Trophoblast cell (in vitro differentiated cells and primary cell): ENCODE data around the gene GOLPH3L.
"Not testable (repeated sequence)": the region's sequence is repeated elsewhere in the genome, so short reads cannot be mapped to it uniquely, and the experiment has no call there.

Experiments used
- DNase-seq, 2 donors: peaks; one replicate each; pipeline ENCODE4 v3.0.0-alpha.2; 2016
- H2AFZ ChIP-seq: 2 replicates; pipeline ENCODE4 v1.6.1; 2013; ENCODE audit warnings: low read length, moderate library complexity, mild to moderate bottlenecking; ENCODE audit not compliant: insufficient read depth, poor library complexity
- H2AK5ac ChIP-seq: 2 replicates; pipeline ENCODE4 v1.6.1; 2013; ENCODE audit warnings: mild to moderate bottlenecking, low read length
- H2BK120ac ChIP-seq: 2 replicates; pipeline ENCODE4 v1.6.1; 2013; ENCODE audit warnings: low read length, mild to moderate bottlenecking, moderate library complexity; ENCODE audit not compliant: insufficient read depth, poor library complexity
- H2BK12ac ChIP-seq: 2 replicates; pipeline ENCODE4 v1.6.1; 2013; ENCODE audit warnings: mild to moderate bottlenecking, low read length, moderate library complexity
- H2BK5ac ChIP-seq: 2 replicates; pipeline ENCODE4 v1.6.1; 2013; ENCODE audit warnings: low read length, low read depth, moderate library complexity, mild to moderate bottlenecking; ENCODE audit not compliant: poor library complexity
- H3K14ac ChIP-seq: 2 replicates; pipeline ENCODE4 v1.6.1; 2013; ENCODE audit warnings: mild to moderate bottlenecking, low read length
- H3K18ac ChIP-seq: 2 replicates; pipeline ENCODE4 v1.6.1; 2013; ENCODE audit warnings: mild to moderate bottlenecking, low read length
- H3K23ac ChIP-seq: 2 replicates; pipeline ENCODE4 v1.6.1; 2013; ENCODE audit warnings: low read length
- H3K27ac ChIP-seq: 2 replicates; pipeline ENCODE4 v1.5.1; 2013; ENCODE audit warnings: low read depth, mild to moderate bottlenecking, inconsistent platforms, low read length, moderate library complexity
- H3K27me3 ChIP-seq: 2 replicates; pipeline ENCODE4 v1.6.1; 2013; ENCODE audit warnings: inconsistent platforms, mild to moderate bottlenecking, low read length, moderate library complexity; ENCODE audit not compliant: insufficient read depth
- H3K36me3 ChIP-seq, 2 experiments: 1 replicate in 1 of 2; 2 replicates in 1 of 2; pipeline ENCODE4 v1.6.1; 2013; ENCODE audit warnings: low read length in 2 of 2, mild to moderate bottlenecking in 2 of 2, moderate library complexity in 1 of 2; ENCODE audit not compliant: insufficient read depth in 2 of 2, control insufficient read depth in 1 of 2
- H3K4ac ChIP-seq: 2 replicates; pipeline ENCODE4 v1.6.1; 2013; ENCODE audit warnings: low read depth, mild to moderate bottlenecking, low read length, moderate library complexity
- H3K4me1 ChIP-seq, 2 experiments: 1 replicate in 1 of 2; 2 replicates in 1 of 2; pipeline ENCODE4 v1.6.1; 2013; ENCODE audit warnings: low read length in 2 of 2, mild to moderate bottlenecking in 2 of 2, moderate library complexity in 1 of 2; ENCODE audit not compliant: insufficient read depth in 2 of 2, control insufficient read depth in 1 of 2
- H3K4me2 ChIP-seq: 2 replicates; pipeline ENCODE4 v1.6.1; 2013; ENCODE audit warnings: inconsistent platforms, mild to moderate bottlenecking, low read length, moderate library complexity
- H3K4me3 ChIP-seq: 2 replicates; pipeline ENCODE4 v1.5.1; 2013; ENCODE audit warnings: mild to moderate bottlenecking, low read depth, low read length, inconsistent platforms
- H3K79me1 ChIP-seq: one replicate; pipeline ENCODE4 v1.6.1; 2013; ENCODE audit warnings: low read length
- H3K79me2 ChIP-seq: 2 replicates; pipeline ENCODE4 v1.6.1; 2013; ENCODE audit warnings: low read length, mild to moderate bottlenecking; ENCODE audit not compliant: control insufficient read depth, insufficient read depth, poor library complexity
- H3K9ac ChIP-seq: 2 replicates; pipeline ENCODE4 v1.6.1; 2013; ENCODE audit warnings: mild to moderate bottlenecking, low read length
- H3K9me3 ChIP-seq: 2 replicates; pipeline ENCODE4 v1.6.1; 2013; ENCODE audit warnings: low read depth, mild to moderate bottlenecking, control low read depth, inconsistent platforms, low read length; ENCODE audit not compliant: insufficient read depth
- H4K12ac ChIP-seq: 2 replicates; pipeline ENCODE4 v1.6.1; 2013; ENCODE audit warnings: low read depth, mild to moderate bottlenecking, low read length, moderate library complexity
- H4K8ac ChIP-seq: 2 replicates; pipeline ENCODE4 v1.6.1; 2013; ENCODE audit warnings: low read depth, mild to moderate bottlenecking, low read length, moderate library complexity
- H4K91ac ChIP-seq: one replicate; pipeline ENCODE4 v1.6.1; 2013; ENCODE audit warnings: low read depth, mild to moderate bottlenecking, low read length, moderate library complexity
- WGBS: extraction: QIAGEN DNeasy Blood & Tissue Kit; methylation state at CpG from one replicate; pipeline ENCODE4 v1.1.7; 2013; ENCODE audit warnings: missing lambda C conversion rate; ENCODE audit not compliant: insufficient read length, insufficient coverage; ENCODE audit errors: extremely low coverage; 5-methylcytosine and 5-hydroxymethylcytosine counted together

Gene GOLPH3L

GRCh38 chr1:150662811-150663210 lies 34.1 kb downstream of the GOLPH3L start:
- H2BK120ac ChIP-seq = no peak overlapping the region
- no peak overlapping the region for H3K23ac ChIP-seq
- no peak overlapping the region for H3K4me3 ChIP-seq
- no peaks in the 10 kb centered on the region for H3K79me2 ChIP-seq
- H4K8ac ChIP-seq = no peak overlapping the region
- no peak overlapping the region for H2BK5ac ChIP-seq
- H3K9me3 ChIP-seq = no peaks in the 10 kb centered on the region
- no peaks in the 10 kb centered on the region for H3K79me1 ChIP-seq
- DNase-seq = no peak
- H3K4me1 ChIP-seq = no peaks in the 10 kb centered on the region
- H4K91ac ChIP-seq = no peak overlapping the region
- H3K18ac ChIP-seq = no peak overlapping the region
- no peak overlapping the region for H3K9ac ChIP-seq
- no peak overlapping the region for H3K4ac ChIP-seq
- H3K14ac ChIP-seq = no peak overlapping the region
- H3K27me3 ChIP-seq = no peaks in the 10 kb centered on the region
- H2AK5ac ChIP-seq = no peak overlapping the region
- no peak overlapping the region for H3K4me2 ChIP-seq
- no CpG with 5 or more reads among the region's 9 CpGs for WGBS
- H2BK12ac ChIP-seq = no peak overlapping the region
- H2AFZ ChIP-seq = no peak overlapping the region
- H3K36me3 ChIP-seq = peaks cover 9 to 12% of the 10 kb centered on the region in 2 experiments
- no peak overlapping the region for H3K27ac ChIP-seq
- H4K12ac ChIP-seq = no peak overlapping the region

DNA sequence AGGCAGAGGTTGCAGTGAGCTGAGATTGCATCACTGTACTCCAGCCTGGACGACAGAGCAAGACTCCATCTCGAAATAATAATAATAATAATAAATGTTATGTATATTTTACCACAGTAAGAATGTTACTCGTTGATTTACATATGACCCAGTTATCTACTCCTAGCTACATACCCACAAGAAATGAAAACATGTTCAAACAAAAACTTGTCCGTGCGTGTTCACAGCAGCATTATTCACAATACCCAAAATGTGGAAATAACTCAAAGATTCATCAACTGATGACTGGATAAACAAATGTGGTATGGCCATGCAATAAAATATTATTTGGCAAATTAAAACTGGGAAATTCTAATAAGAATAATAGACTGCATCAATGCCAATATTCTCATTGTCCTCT lies 35.8 kb downstream of the GOLPH3L start:
- H2AK5ac ChIP-seq = no peak overlapping the region
- H2BK12ac ChIP-seq = no peak overlapping the region
- H4K12ac ChIP-seq = no peak overlapping the region
- H4K8ac ChIP-seq = no peak overlapping the region
- no peak overlapping the region for H2BK5ac ChIP-seq
- H3K14ac ChIP-seq = no peak overlapping the region
- WGBS = no CpG with 5 or more reads among the region's 5 CpGs
- H3K4me1 ChIP-seq = no peaks in the 10 kb centered on the region
- no peaks in the 10 kb centered on the region for H3K79me1 ChIP-seq
- no peak overlapping the region for H3K4me2 ChIP-seq
- no peak overlapping the region for H2BK120ac ChIP-seq
- H3K4me3 ChIP-seq = no peak overlapping the region
- H3K9me3 ChIP-seq = no peaks in the 10 kb centered on the region
- H3K23ac ChIP-seq = no peak overlapping the region
- peaks cover 9% of the 10 kb centered on the region in 2 experiments for H3K36me3 ChIP-seq
- no peak overlapping the region for H3K18ac ChIP-seq
- H3K9ac ChIP-seq = no peak overlapping the region
- H4K91ac ChIP-seq = no peak overlapping the region
- no peaks in the 10 kb centered on the region for H3K79me2 ChIP-seq
- H3K4ac ChIP-seq = no peak overlapping the region
- H3K27me3 ChIP-seq = no peaks in the 10 kb centered on the region
- H2AFZ ChIP-seq = no peak overlapping the region
- DNase-seq = no peak
- H3K27ac ChIP-seq = no peak overlapping the region

DNA sequence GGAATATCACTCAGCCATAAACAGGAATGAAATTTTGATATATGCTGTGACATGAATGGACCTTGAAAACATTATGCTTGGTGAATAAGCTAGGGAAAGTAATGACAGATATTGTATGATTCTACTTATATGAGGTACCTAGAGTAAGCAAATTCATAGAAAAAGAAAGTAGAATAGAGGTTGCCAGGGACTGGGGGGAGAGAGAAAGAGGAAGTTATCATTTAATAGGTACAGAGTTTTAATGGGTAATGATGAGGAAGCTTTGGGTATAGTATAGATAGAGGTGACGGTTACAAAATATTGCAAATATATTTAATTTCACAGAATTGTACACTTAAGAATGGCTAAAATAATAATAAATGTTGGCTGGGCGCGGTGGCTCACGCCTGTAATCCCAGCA lies 36.4 kb downstream of the GOLPH3L start:
- no peak overlapping the region for H3K9ac ChIP-seq
- no peaks in the 10 kb centered on the region for H3K79me1 ChIP-seq
- H2BK5ac ChIP-seq = no peak overlapping the region
- no peak overlapping the region for H3K4ac ChIP-seq
- peaks cover 9% of the 10 kb centered on the region in 2 experiments for H3K36me3 ChIP-seq
- no peak overlapping the region for H4K8ac ChIP-seq
- H3K4me3 ChIP-seq = no peak overlapping the region
- no peaks in the 10 kb centered on the region for H3K27me3 ChIP-seq
- no peaks in the 10 kb centered on the region for H3K79me2 ChIP-seq
- no peak overlapping the region for H3K18ac ChIP-seq
- no peak overlapping the region for H3K14ac ChIP-seq
- H2AFZ ChIP-seq = no peak overlapping the region
- no peaks in the 10 kb centered on the region for H3K4me1 ChIP-seq
- no CpG with 5 or more reads among the region's 4 CpGs for WGBS
- H2BK12ac ChIP-seq = no peak overlapping the region
- no peak overlapping the region for H2AK5ac ChIP-seq
- no peak overlapping the region for H3K27ac ChIP-seq
- H4K12ac ChIP-seq = no peak overlapping the region
- no peak overlapping the region for H4K91ac ChIP-seq
- no peak overlapping the region for H2BK120ac ChIP-seq
- no peak overlapping the region for H3K23ac ChIP-seq
- no peak overlapping the region for H3K4me2 ChIP-seq
- H3K9me3 ChIP-seq = no peaks in the 10 kb centered on the region
- no peak for DNase-seq

DNA sequence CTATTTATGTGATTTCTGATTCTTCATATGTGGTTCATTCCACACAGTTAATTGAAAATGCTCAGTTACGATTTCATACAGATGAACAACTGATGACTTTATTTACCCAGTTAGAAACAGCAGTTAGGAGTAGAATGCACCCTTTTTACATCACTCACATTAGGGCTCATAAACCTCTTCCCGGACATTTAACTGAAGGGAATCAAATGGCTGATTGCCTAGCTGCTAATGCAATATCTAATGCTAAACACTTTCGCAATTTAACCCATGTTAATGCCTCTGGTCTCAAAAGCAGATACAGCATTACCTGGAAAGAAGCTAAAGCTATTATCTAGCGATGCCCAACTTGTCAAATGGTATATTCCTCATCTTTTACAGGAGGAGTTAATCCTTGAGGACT lies 39.9 kb downstream of the GOLPH3L start:
- H4K8ac ChIP-seq, H3K9me3 ChIP-seq, DNase-seq, H2AFZ ChIP-seq, H3K14ac ChIP-seq, H4K12ac ChIP-seq, H2BK12ac ChIP-seq, H3K4me1 ChIP-seq, H3K18ac ChIP-seq, H3K23ac ChIP-seq, H3K27me3 ChIP-seq, H3K27ac ChIP-seq, H2BK120ac ChIP-seq, H3K4me3 ChIP-seq, H4K91ac ChIP-seq, H2AK5ac ChIP-seq, H3K4ac ChIP-seq, H3K79me2 ChIP-seq, H3K4me2 ChIP-seq, H3K9ac ChIP-seq, H2BK5ac ChIP-seq, H3K79me1 ChIP-seq: not testable (repeated sequence)
- peaks cover 7 to 12% of the 10 kb centered on the region in 2 experiments for H3K36me3 ChIP-seq
- WGBS = no CpG with 5 or more reads among the region's 4 CpGs
